ENCODE results near the gene TPI1.
"Not testable (repeated sequence)": the region's sequence is repeated elsewhere in the genome, so short reads cannot be mapped to it uniquely, and the experiment has no call there.

Gene TPI1

DNA sequence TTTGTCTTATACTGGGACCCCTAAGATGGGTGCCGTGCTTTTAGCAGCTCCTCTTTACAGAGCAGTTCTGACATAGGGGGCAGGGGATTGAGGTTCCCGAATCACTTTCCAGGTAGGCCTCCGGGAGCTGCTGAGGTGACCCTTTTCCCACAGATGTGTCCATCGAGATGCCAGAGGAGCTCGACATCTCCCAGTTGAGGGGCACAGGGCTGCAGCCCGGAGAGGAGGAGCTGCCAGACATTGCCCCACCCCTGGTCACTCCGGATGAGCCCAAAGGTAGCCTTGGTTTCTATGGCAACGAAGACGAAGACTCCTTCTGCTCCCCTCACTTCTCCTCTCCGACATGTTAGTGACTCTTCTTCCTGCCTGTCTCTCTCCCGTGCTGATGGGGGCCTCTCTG is 4.3 kb upstream of the TPI1 start:
- POLR2A ChIA-PET = interaction anchor here (0.6 kb wide), 1 partner anchor 12 kb away, joined by 3 read pairs; the partner anchor contains the start of gene CDCA3
- CTCF ChIA-PET = interaction anchor here (0.6 to 11.3 kb wide), 2 partner anchors 10 to 19 kb away, joined by 3 to 130 read pairs; partner anchors contain the start of genes CDCA3 and USP5
- TF ChIP-seq CTCF (IDR thresholded peaks at IDR 0.05; ENCODE audit: control extremely low read depth, extremely low read depth, low read depth, missing control alignments) = no peak
- DNase-seq (ENCODE audit: extremely low spot score) = no peak

DNA sequence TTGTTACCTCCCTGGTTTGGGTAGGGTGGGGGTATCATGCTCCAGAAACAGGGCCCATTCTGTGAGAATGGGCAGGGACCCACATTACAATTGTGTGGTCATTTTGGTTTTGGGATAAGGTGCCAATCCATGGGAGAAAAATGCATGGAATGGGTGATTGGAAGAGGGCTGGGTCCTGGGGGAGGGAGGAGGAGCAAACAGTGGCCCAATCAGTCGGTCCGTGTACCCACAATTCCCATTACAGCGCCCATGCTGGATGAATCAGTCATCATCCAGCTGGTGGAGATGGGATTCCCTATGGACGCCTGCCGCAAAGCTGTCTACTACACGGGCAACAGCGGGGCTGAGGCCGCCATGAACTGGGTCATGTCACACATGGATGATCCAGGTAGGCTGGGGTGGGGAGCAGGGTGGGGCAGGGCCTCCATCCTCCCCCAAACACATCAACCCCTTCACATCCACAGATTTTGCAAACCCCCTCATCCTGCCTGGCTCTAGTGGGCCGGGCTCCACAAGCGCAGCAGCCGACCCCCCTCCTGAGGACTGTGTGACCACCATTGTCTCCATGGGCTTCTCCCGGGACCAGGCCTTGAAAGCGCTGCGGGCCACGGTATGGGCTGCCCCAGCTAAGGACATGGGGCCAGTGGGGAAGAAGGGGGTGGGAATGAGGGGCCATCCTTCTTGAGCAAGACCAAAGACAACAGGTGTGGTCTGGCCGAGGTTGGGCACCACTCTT is 3.6 kb upstream of the TPI1 start:
- POLR2A ChIA-PET = no interaction called here
- no peak for DNase-seq (ENCODE audit: extremely low spot score)
- CTCF ChIA-PET = interaction anchor here (11.3 kb wide), 1 partner anchor 10 kb away, joined by 130 read pairs; the partner anchor contains the start of genes CDCA3 and USP5
- TF ChIP-seq CTCF (IDR thresholded peaks at IDR 0.05; ENCODE audit: control extremely low read depth, extremely low read depth, low read depth, missing control alignments) = no peak

- POLR2A ChIA-PET = not testable (repeated sequence)
- CTCF ChIA-PET = interaction anchor here (0.7 to 11.3 kb wide), 5 partner anchors 12 to 80 kb away, joined by 3 to 130 read pairs (median 3); partner anchors contain the start of genes CDCA3 and USP5
Observed at GRCh38 chr12:6865307-6865706, 2.0 kb upstream of the TPI1 start.

GRCh38 chr12:6866163-6866919 is 990 bp upstream of the TPI1 start:
- no peak for DNase-seq (ENCODE audit: extremely low spot score)
- CTCF ChIA-PET = interaction anchor here (1.1 to 11.3 kb wide), 5 partner anchors 13 to 99 kb away, joined by 3 to 130 read pairs (median 11); partner anchors contain the start of genes CDCA3 and USP5
- TF ChIP-seq CTCF (IDR thresholded peaks at IDR 0.05; ENCODE audit: control extremely low read depth, extremely low read depth, low read depth, missing control alignments) = no peak
- POLR2A ChIA-PET = interaction anchor here (0.5 to 2.7 kb wide), 21 partner anchors 7 to 205 kb away, joined by 3 to 89 read pairs (median 6); partner anchors contain the start of genes C12orf57, CDCA3, COPS7A and PTMS

More at GRCh38 chr12:6865307-6865706, 2.0 kb upstream of the TPI1 start:
- not testable (repeated sequence) for DNase-seq (ENCODE audit: extremely low spot score)

DNA sequence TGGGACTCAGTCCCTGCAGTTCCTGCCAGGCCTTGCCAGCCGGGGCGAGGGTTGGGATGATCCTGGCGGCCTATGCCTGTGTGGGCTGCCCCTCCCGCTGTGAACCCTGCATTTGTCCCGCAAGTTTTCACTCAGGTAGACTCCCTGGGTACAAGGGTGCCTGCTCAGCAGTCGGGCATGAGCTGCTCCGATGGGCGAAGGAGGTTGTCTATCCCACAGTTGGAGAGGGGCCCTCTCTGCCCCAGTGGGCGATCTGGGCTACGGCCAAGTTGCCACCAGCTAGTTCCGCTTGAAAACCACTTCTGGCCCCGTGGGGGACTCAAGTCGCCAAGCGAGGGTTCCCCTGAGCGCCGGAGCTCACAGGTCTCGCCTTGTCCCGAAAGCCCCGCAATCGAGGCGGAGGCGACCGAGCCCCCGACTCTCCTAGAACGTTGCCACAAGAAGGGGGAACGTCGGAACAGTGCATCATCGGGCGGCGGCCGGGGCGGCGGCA is 365 bp upstream of the TPI1 start:
- no peak for TF ChIP-seq CTCF (IDR thresholded peaks at IDR 0.05; ENCODE audit: control extremely low read depth, extremely low read depth, low read depth, missing control alignments)
- POLR2A ChIA-PET = interaction anchor here (0.5 to 3.0 kb wide), 44 partner anchors 8 to 531 kb away, joined by 3 to 89 read pairs (median 4); partner anchors contain the start of genes C12orf57, CDCA3, COPS7A and ENO2
- CTCF ChIA-PET = interaction anchor here (0.7 to 11.3 kb wide), 7 partner anchors 13 to 98 kb away, joined by 3 to 130 read pairs (median 9); partner anchors contain the start of genes CDCA3 and USP5
- no peak for DNase-seq (ENCODE audit: extremely low spot score)

- ChIA-PET POLR2A (interaction anchor here (0.6 to 3.0 kb wide), 19 partner anchors 12 to 247 kb away, joined by 3 to 89 read pairs (median 7); partner anchors contain the start of genes C12orf57, CDCA3, COPS7A and ENO2), CTCF (interaction anchor here (0.9 to 11.3 kb wide), 24 partner anchors 9 to 240 kb away, joined by 3 to 130 read pairs (median 8); partner anchors contain the start of genes C1RL, CDCA3, MLF2 and USP5)
- TF ChIP-seq CTCF (IDR thresholded peaks at IDR 0.05; ENCODE audit: control extremely low read depth, extremely low read depth, low read depth, missing control alignments) = no peak
- DNase-seq (ENCODE audit: extremely low spot score) = no peak
Observed at GRCh38 chr12:6868211-6869048, 1.1 kb downstream of the TPI1 start.
